Ascending aorta (tissue), 2 donors: Measurements from ENCODE around the gene B3GALT6. TPM values are rescaled to one million over a fixed set of nuclear protein-coding genes. Genes with fewer than 3 reads are reported as not detected.

ENCODE experiments used
- DNase-seq, 2 donors: peaks; one replicate each; pipeline ENCODE4 v3.0.0-alpha.2; 2019; ENCODE audit warnings: low spot score in 2 of 2
- H3K27ac ChIP-seq, 2 donors: fragments of 200-600 bp; sonication (generic); one replicate each; pipeline ENCODE4 v1.5.1; 2016 to 2017; ENCODE audit warnings: mild to moderate bottlenecking in 1 of 2
- H3K27me3 ChIP-seq: fragments of 200-600 bp; sonication (generic); one replicate; pipeline ENCODE4 v1.5.1; 2017
- H3K36me3 ChIP-seq, 2 donors: fragments of 200-600 bp; sonication (generic); one replicate each; pipeline ENCODE4 v1.5.1; 2016
- H3K4me1 ChIP-seq, 2 donors: fragments of 200-600 bp; sonication (generic); one replicate each; pipeline ENCODE4 v1.5.1; 2016 to 2017; ENCODE audit warnings: mild to moderate bottlenecking in 1 of 2
- H3K4me3 ChIP-seq, 2 donors: fragments of 200-600 bp; sonication (generic); one replicate each; pipeline ENCODE4 v1.5.1; 2016 to 2017; ENCODE audit warnings: mild to moderate bottlenecking in 1 of 2
- H3K9me3 ChIP-seq, 2 donors: fragments of 200-600 bp; sonication (generic); one replicate each; pipeline ENCODE4 v1.5.1; 2016
- intact Hi-C: fragments of 100-400 bp; cut with DNase I; formaldehyde crosslinking; loops from one replicate; pipeline ENCODE4 v1.15.1; 2023
- total RNA-seq: library from RNA; depleted of rRNA; stranded (reverse); fragments of >200 nt; gene quantifications from one replicate; pipeline ENCODE4 v1.1.0, GENCODE V29; 2016
- TF ChIP-seq, protein P1 (sequence below), 3 experiments: fragments of 200-600 bp in 2 of 3; fragments of 450-650 bp in 1 of 3; sonication (generic) in 2 of 3; IDR thresholded peaks; one replicate each; pipeline ENCODE4 v1.5.1; 2016 to 2019; ENCODE audit warnings: antibody characterized with exemption in 3 of 3, mild to moderate bottlenecking in 1 of 3, moderate library complexity in 1 of 3

Gene B3GALT6
- total RNA-seq, 1 donor from 2014 or later, result 94.9 TPM

DNA sequence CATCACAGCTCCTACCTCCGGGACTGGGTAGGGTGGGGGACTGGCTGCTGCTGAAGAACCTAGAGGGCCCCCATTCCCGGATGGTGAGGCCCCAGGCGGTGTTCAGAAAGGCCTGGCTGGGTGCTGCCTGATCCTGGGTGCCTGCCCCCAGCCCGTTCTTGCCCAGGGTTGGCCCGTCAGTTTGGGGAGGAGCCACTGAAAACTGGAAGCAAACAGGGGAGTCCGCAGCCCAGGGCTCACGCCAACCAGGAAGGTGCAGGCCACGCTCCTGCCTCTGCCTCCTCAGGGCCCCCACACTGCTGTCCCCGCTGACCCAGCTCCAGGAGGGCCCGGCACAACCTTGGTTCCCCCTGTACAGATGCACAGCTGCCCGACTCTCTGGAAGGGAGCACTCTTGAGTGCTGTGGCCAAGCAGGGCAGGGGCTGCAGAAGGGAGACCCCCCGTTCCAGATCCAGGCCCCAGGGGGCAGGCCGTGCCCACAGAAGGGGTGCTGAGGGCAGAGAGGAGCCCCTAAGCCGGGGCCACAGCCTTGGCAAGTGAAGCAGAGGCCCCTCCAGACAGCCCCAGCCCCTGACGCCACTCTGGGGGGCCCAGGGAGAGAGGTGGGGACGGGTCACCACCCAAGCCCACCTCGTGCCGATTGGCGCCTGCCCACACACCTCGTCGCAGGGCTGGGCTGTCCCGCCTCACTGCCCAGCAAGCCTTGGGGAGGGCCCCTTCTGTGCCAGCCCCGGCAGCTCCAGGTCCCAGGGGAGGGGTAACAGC, 9.0 kb downstream of the B3GALT6 start:
- H3K9me3 ChIP-seq, result no peaks in the 10 kb centered on the region
- no peak overlapping the region for H3K4me3 ChIP-seq
- intact Hi-C loops, result no loop called here
- H3K27ac ChIP-seq, result no peak overlapping the region
- no peaks in the 10 kb centered on the region for H3K36me3 ChIP-seq
- H3K4me1 ChIP-seq, result no peaks in the 10 kb centered on the region
- TF ChIP-seq, protein P1, sequence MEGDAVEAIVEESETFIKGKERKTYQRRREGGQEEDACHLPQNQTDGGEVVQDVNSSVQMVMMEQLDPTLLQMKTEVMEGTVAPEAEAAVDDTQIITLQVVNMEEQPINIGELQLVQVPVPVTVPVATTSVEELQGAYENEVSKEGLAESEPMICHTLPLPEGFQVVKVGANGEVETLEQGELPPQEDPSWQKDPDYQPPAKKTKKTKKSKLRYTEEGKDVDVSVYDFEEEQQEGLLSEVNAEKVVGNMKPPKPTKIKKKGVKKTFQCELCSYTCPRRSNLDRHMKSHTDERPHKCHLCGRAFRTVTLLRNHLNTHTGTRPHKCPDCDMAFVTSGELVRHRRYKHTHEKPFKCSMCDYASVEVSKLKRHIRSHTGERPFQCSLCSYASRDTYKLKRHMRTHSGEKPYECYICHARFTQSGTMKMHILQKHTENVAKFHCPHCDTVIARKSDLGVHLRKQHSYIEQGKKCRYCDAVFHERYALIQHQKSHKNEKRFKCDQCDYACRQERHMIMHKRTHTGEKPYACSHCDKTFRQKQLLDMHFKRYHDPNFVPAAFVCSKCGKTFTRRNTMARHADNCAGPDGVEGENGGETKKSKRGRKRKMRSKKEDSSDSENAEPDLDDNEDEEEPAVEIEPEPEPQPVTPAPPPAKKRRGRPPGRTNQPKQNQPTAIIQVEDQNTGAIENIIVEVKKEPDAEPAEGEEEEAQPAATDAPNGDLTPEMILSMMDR (IDR thresholded peaks at IDR 0.05), result no peak
- H3K27me3 ChIP-seq, result no peaks in the 10 kb centered on the region
- DNase-seq, result no peak

DNA sequence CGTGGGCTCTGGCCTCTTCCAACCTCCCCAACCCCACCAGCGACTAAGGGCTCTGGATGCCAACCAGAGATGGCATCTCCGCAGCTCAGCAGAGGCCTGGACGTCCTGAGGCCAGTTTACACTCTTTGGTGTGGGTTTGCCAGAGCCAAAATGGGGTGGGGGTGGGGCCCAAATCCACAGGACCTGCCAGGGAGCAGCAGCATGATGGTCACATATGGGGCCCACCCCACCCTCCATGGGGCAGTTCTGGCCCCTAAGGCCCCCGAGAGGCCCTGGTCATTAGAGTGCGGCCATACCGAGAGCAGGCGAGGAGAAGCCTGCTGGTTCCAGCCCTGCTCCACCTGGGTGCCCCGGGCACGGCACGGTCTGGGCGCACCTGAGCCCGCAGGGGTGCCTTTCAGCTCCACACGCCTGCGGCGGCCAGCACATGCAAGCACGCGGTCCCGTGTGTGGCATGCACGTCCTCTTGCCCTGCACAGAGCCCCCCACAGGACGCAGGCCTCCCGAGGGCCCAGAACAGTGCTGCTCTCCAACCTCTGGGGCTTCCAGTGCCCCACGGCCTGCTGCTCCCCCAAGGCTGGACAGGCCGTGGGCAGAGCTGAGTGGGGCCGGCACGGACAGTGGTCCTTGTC, 9.7 kb downstream of the B3GALT6 start:
- TF ChIP-seq, protein P1 (IDR thresholded peaks at IDR 0.05), result no peak
- Histone ChIP-seq H3K36me3 (no peaks in the 10 kb centered on the region), H3K4me3 (no peak overlapping the region), H3K27ac (no peak overlapping the region), H3K9me3 (no peaks in the 10 kb centered on the region), H3K4me1 (no peaks in the 10 kb centered on the region), H3K27me3 (no peaks in the 10 kb centered on the region)
- intact Hi-C loops, result no loop called here
- no peak for DNase-seq

DNA sequence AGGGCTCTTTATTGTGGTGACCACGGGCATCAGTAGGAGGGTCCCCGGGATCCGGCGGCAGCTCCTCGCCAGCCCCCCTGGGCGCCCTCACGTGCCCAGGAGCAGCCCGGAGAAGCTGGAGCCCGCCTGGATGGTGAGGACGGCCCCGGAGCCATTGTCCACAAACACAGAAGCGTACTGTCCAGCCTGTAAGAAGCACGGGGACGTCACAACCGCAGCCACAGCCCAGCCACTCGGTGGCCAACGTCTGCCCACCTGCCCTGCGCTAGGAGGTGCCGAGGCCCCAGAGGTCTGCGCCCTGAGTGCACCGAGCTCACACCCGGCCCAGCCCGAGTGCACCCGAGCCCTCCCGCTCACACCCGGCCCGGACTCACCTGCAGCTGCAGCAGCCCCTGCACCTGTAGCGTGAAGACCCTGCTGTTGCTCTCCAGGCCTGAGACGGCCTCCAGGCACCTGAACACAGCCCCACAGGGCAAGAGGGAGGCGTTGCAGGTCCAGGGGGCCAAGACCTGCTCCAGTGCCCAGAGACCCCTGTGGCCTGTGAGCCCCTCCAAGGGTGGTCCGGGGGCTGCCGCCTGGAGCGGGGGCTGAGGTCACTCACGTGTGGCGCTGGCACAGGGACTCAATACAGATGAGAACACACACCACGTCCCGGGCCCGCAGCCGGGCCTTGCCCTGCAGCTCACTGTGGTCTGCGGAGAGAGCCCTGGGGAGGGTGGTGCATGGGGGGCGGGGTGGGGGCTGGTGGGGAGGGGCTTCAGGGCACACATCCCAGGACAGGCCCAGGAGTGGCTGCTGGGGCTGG, 10.6 kb downstream of the B3GALT6 start:
- H3K27me3 ChIP-seq, result no peaks in the 10 kb centered on the region
- no peaks in the 10 kb centered on the region for H3K36me3 ChIP-seq
- no peak for DNase-seq

DNA sequence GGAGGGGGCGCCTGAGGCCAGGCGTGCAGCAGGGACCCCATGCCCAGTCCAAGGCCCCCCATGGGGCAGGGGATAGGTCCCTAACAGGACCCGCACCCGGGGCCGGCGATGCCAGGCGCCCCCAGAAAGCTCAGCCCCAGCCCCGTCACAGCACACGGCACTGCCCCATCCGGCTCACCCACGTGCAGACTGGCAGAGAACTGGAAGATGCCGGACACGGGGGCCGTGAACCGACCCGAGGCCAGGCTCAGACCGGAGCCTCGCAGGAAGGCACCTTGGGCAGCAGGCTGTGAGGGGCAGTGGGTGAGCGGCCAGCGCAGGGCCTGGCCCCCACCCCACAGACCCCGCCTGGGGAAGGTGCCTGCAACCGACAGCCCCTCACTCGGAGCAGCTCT, 11.2 kb downstream of the B3GALT6 start:
- Histone ChIP-seq H3K4me3 (no peak overlapping the region), H3K36me3 (no peaks in the 10 kb centered on the region), H3K27me3 (no peaks in the 10 kb centered on the region), H3K27ac (no peak overlapping the region), H3K9me3 (no peaks in the 10 kb centered on the region), H3K4me1 (peaks cover 0 to 3% of the 10 kb centered on the region in 2 donors)
- intact Hi-C loops, result no loop called here
- no peak for DNase-seq
- TF ChIP-seq, protein P1 (IDR thresholded peaks at IDR 0.05), result no peak

More for the DNA sequence above, 10.6 kb downstream of the B3GALT6 start:
- Histone ChIP-seq H3K27ac (no peak overlapping the region), H3K4me1 (peaks cover 0 to 3% of the 10 kb centered on the region in 2 donors), H3K9me3 (no peaks in the 10 kb centered on the region), H3K4me3 (no peak overlapping the region)
- TF ChIP-seq, protein P1 (IDR thresholded peaks at IDR 0.05), result no peak
- intact Hi-C loops, result no loop called here

DNA sequence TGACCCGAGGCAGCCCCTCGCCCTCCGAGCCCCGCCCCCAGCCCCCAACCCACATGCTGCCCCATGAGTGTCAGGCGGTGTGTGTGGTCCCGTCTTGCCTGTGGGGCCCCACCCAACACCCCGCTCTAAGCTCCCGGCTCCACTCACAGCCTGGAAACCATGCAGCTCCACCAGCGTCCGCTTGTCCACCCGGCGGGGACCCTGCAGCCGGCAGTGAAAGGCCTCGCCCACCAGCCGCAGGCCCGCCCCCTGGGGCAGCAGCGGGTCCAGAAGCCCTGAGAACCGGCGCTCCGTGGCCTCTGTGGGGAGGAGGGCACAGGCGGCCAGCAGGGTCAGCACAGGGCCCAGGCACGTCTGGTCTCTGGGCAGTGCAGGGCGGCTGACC, 11.8 kb downstream of the B3GALT6 start:
- H3K4me3 ChIP-seq, result no peak overlapping the region
- TF ChIP-seq, protein P1 (IDR thresholded peaks at IDR 0.05), result no peak
- H3K36me3 ChIP-seq, result no peaks in the 10 kb centered on the region
- H3K27me3 ChIP-seq, result no peaks in the 10 kb centered on the region
- H3K9me3 ChIP-seq, result no peaks in the 10 kb centered on the region
- no peak for DNase-seq
- intact Hi-C loops, result no loop called here
- peaks cover 0 to 3% of the 10 kb centered on the region in 2 donors for H3K4me1 ChIP-seq
- no peak overlapping the region for H3K27ac ChIP-seq
